ENCODE results near the gene KIF11.
"Not testable (repeated sequence)": the region's sequence is repeated elsewhere in the genome, so short reads cannot be mapped to it uniquely, and the experiment has no call there.

KIF11 gene

DNA sequence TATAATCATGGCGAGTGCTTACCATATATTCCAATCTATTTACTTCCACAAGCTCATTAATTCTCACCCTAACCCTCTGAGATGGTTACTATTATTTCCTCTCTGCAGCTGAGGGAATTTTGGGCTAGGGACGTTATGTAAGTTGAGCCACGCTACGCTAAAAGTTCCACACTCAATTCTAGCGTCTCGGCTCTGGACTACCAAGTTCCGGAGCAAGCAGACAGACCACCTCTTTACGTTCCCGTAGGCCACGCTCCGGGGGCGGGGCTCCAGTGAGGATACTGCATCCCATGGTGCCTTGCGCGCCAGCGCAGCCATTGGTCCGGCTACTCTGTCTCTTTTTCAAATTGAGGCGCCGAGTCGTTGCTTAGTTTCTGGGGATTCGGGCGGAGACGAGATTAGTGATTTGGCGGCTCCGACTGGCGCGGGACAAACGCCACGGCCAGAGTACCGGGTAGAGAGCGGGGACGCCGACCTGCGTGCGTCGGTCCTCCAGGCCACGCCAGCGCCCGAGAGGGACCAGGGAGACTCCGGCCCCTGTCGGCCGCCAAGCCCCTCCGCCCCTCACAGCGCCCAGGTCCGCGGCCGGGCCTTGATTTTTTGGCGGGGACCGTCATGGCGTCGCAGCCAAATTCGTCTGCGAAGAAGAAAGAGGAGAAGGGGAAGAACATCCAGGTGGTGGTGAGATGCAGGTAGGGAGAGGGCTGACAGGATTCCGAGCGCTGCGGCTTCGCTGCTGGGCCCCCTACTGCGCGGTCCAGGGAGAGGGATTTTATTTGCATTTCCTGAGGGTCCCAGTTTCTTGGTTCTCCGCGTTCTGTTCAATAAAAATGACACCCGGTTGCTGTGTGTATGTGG lies at the start of gene KIF11:
TSS of gene KIF11 (plus strand) at position 370 of the 858 bp plus-strand sequence. CDS start at position 616, 246 bp downstream.
- peak; percentile 28 for DNase-seq

DNA sequence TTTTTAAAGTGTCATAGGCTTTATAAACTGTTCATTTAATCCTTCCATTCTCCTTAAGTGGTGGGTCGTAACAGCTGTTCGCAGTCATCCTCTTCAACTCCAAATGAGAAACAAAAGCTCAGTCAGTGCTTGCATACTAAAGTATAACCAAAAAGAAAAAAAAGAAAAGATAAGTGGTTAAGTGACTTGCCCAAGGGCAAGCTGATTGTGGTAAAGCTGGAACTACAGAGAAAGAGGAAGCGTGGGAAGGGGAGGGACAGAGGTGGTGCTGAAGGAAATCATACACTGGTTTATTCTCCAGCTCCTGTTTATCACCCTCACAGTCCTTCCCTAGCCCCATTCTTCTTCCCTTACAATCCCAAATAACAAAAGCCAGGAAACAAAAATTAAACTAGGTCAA lies 48.6 kb upstream of the KIF11 start:
- DNase-seq, result no peak

DNA sequence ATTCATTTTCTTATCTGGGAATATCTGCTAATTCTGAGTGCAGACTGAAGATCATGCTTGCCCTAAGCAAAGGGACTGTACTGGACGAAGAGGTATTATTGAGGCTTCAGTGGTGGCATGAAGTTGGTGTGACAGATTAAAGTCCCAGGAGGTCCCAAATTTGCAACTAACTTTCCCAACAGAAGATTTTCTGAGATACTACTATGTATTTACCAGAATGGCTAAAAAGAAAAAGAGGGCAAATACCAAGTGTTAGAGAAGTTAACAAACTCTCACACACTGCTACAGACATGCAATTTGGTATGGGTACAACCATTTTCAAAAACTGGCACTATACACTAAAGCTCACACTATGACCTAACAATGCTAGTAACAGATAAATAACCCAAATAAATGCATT lies 47.4 kb upstream of the KIF11 start:
- no peak for DNase-seq

DNA sequence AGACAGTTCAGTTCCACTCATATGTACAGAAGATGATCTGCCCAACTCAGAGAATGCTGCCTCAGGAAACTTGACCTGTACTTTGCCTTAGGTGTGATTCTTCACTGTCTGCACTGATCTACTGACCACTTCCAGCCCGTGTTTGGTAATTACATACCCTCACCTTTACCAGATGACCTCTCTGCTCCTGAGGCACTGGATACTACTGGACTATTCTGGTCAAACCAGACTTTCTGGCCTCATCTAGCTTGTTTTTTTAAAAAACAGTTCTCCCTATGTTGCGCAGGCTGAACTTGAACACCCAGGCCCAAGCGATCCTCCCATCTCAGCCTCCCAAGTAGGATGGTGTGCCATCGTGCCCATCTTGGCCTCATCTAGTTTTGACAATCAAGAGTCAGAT lies 45.3 kb upstream of the KIF11 start:
- no peak for DNase-seq

DNA sequence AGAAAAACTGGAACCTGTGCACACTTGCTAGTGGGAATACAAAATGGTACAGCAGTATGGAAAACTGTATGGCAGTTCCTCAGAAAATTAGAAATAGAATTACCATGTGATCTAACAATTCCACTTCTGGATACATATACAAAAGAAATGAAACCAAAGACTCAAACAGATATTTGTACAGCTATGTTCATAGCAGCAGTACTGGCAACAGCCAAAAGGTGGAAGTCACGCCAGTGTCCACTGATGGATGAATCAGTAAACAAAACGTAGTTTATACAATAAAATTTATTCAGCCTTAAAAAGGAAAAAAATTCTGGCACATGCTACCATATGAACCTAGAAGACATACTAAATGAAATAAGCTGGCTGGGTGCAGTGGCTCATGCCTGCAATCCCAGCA lies 42.0 kb upstream of the KIF11 start:
- DNase-seq, result no peak

DNA sequence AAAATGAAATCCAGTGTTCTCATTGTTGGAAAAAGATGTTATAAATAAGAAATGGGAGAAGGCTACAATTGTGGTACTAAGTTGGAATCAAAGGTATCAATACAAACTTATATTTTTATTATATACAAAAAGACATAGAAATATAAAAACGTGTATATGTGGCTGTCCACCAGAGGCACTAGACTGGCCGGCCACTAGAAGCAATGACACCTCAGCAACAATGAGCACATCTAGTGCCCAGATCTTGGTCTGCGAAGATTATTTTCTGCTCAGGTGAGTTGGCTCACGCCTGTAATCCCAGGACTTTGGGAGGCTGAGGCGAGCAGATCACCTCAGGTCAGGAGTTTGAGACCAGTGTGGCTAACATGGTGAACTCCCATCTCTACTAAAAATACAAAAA lies 40.6 kb upstream of the KIF11 start:
- no peak for DNase-seq

DNA sequence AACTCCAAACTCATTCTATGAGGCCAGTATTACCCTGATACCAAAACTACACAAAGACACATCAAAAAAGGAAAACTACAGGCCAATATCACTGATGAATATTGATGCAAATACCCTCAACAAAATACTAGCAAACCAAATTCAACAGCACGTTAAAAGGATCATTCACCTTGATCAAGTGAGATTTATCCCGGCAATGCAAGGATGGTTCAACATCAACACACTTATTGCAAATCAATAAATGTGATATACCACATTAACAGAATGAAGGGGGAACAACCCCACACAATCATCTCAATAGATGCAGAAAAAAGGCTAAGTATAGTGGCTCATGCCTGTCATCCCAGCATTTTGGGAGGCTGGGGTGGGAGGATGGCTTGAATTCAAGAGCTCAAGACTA lies 39.0 kb upstream of the KIF11 start:
- no peak for DNase-seq

DNA sequence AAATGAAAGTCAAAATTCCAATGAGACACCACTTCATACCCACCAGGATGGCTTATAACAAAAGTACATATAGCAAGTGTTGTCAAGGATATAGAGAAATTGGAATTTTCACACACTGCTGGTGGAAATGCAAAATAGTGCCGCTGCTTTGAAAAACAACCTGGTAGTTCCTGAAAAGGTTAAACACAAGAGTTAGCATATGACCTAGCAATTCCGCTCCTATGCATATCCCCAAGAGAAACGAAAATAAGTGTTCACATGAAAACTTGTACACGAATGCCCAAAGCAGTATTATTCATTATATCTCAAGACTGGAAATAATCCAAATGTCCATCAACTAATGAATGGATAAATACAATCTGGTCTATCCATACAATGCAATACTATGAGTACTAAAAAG lies 33.9 kb upstream of the KIF11 start:
- no peak for DNase-seq

DNA sequence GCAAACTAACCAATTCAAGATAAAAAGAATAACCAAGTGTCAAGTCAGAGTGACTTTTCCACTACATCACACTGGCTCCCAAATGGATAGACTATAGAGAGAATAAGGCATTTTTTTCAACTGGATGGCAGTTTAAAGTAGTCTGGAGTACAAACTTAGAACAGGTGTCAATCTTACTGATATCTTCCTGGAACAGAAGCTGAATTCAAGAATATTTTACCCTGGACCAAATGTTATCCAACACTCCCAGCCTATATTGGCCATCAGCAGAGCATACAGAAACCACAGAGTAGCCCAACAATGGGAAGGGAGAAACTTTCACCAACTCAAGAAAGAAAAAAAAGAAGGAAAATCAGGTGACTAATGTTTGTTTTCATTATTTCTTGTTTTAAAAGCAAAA lies 30.5 kb upstream of the KIF11 start:
- no peak for DNase-seq

DNA sequence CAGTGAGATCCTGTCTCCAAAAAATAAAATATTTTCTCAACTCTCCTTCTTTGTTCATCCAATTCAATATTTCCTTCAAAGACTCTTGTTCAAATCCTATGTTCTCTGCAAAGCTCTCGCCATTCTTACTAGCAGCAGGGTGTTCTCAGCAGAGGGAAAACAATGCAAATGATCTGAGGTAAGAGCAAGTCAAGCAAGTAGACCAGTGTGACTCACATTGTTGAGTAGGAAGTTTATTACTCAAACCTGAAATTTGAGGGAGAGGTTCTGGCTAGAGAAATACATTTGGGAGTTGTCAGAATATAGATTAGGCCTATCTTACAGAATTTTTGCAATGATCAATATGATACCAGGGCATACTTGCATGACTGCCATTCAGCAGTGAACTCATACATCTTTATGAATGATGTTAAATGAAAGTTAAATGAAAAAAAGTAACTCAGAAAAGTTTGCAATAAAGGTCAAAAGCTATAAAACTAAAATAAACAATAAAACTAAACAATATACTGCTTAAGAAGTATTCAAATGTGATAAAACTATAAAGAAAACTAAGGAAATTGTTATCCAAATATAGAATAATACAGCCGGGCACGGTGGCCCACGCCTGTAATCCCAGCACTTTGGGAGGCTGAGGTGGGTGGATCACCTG lies 24.9 kb upstream of the KIF11 start:
- DNase-seq, result no peak

DNA sequence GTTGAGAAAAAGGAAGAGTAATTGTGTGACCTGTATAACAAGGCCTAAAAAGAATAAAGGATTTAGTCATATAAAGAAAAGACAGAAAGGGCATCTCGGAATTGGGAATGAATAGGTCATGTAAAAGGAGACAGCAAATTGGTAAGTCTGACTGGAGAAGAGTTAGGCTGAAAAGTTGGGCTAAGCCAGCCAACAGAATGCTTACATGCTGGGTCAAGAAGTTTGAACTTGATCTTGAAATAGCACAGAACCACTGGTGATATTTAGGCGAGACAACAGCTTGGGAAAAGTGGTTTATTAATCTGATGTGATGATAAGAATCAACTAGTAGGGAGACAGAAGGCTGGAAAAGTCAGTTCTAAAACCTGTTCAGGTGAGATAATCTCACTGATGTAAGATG lies 23.9 kb upstream of the KIF11 start:
- no peak for DNase-seq

DNA sequence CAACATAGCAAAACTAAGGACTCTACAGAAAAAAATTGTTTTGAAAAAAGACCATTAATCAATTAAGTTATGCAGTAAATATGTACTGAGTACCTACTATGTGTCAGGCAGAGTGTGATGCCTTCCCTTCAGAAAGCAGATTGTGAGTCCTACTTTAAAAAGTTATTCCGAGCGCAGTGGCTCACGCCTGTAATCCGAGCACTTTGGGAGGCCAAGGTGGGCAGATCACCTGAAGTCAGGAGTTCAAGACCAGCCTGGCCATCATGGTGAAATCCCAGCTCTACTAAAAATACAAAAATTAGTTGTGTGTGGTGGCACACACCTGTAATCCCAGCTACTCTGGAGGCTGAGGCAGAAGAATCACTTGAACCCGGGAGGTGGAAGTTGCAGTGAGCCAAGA lies 23.3 kb upstream of the KIF11 start:
- not testable (repeated sequence) for DNase-seq

DNA sequence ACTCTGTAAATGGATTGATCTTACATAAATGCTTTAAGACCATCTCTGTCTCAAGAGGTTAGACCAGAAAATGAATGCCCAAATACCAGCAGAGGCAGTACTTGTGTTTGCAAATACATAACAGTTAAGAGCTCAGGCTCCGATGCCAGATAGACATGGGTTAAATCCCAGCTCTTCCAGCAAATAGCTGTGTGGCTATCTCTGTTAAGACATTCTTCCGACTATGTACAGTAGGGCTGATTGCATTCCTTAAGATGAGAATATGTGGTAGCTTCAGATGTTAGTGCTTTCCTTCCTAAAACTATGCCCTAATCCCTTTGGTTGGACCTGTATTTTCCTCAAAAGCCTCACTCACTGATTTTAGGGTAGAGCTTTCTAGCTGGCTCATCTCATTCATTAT lies 21.3 kb upstream of the KIF11 start:
- no peak for DNase-seq

DNA sequence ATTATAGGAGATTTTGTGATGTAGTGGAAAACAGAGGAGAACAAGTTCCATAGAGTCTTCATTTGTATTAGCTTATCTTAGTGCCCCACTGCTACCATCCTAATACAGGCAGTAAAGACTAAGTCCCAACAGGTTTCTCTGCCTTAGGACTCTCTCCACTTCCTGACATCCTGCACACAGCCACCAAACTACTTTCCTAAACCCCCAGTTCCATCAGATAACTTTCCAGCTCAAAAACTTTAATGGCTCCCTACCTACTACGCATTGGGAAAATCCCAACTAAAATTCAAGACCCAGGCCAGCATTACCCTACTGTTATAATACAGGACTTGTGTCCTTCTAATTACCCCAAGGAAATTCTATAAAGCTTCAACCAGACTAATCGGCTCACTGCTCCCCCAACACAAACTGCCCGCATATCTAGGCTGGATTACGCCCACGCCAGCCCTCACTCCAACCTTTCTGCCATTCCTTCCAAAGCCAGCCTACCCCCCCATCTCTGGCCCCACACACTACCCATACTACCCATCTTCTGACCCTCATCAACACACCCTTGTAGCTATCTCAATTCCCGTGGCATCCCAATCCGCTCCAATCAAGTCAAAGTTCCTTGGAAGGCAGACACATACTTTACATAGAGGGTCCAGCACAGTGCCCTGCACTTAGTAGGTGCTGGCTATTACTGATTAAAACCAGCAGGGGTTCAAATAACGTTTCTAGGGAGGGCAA lies 20.4 kb upstream of the KIF11 start:
- DNase-seq, result no peak

DNA sequence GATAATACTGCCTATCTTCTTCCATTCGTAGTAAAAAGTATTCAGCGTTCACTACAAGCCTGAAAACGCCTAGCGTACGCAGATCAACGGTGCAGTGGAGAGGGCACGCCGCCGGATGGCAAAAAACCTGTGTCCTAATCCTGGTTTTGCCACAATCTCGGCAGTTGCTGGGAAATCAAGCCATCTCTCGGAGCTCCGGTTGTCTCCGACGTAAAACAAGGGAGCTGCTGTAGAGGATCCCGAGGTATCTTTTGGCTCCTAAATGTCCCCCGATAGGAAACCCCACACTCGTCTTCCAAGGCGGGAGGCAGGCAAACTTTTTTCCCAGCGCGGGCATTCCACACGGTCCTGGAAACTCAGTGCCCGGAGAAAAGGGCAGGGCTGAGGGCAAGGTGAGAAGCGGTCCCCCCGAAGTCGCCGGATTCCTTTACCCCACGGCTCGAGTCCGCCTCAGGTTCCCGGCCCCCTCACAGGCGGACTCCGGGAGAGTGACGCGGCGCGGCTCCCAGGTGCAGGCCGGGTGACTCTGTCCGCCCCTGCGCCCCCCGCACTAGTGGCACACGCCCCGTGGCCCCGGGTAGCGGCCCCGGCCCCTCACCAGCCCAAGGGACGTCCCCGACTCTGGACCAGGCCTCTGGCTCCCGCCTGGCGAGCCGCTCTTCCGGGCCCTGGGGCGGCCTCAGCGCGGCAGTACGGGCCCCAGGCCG lies 19.7 kb upstream of the KIF11 start:
- DNase-seq, result no peak

DNA sequence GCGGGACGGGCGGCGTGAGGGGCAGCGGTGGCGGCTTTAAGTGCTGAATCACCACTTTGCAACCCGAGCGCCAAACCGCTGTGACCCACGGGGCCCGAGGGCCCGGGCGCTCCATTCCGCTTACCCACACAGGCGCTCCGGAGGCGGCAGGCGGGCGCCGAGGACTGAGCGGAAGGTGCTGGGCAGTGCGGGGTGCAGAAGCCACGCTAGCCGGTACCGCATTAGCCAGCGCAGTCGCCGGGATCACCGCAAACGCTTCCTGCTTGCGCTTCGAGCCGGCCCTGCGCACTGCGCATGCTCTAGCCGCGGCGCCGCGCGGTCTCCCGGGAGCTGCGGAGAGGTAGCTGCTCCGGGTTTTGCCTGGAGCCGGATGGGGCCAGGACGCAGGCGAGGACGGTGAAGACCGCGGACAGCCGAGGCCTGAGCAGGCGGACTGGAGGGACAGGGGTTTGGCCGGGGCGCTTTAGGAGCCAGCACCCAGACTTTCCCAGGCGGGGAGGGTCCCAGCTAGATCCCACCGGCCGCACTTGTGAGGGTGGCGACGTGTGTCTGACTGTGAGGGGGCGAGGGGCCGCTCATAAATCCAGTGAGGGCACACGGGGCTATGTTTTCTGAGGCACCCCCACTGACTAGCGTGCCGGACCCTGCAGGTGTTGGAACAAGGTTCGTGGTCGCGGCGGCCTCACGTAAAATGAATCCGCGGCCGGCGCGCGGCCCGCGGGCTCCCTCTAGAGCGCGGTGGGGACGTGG lies 19.0 kb upstream of the KIF11 start, which contains the start of gene IDE:
TSS of gene IDE (minus strand) at position 296 of the 750 bp plus-strand sequence. CDS start at position 222, 74 bp downstream.
- peak; percentile 30 for DNase-seq

DNA sequence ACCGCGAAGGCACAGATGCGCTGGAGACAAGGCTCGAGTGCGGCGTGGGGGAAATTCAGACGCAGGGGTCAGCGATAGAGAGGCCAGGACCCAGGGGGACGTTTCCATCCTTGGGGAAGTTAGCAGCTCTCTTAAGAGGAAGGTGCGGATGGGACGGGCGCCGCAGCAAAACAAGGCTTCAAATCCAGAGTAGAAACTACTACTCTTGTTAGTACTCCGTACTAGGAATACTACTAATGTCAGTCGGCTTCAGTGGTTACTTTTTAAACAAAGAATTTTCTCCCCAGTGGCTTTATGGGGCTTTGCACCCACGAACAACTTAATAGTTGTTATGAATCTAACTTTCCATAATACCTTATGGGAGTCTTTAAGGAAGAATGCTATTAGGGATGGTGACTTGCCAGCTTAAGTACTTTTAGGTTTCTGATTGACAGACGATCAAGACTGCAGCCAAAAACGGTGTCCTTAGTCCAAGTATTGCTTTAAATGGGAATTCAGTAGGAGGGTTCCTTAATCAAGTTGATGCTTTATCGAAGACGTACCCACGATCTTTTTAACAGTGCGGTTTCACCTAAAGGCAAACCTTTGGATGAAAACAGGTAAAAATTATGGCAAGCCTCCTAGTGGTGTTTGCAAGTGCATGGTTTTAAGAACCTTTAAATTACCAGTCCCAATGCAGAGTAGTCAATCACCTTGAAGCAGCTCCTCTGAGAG lies 18.2 kb upstream of the KIF11 start:
- DNase-seq, result no peak

DNA sequence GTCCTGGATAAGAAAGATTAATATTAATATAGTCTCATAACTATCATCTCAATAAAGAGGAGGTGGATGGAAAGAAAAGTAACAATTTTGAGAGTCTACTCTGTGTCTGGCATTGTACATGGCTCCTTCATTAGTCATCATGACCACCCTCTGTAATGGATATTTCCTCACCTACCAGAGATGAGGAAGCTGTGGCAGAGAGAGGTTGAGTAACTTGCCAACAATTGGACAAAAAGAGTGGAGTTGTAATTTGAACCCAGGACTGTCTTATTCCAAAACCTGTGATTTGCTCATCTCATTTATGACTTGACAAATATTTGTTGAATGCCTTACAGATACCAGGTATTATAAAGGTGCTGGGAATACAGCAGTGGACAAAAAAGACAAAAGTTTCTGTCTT lies 17.0 kb upstream of the KIF11 start:
- DNase-seq, result no peak

DNA sequence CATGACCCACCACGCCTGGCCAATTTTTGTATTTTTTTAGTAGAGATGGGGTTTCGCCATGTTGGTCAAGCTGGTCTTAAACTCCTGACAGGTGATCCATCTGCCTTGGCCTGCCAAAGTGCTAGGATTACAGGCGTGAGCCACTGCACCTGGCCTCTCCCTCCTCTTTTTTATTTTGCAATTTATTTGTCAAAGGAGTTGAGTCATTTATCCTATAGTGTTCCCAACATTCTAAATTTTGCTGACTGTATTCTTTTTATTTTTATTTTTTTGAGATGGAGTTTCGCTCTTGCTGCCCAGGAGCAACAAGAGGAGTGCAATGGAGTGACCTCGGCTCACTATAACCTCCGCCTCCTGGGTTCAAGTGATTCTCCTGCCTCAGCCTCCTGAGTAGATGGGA lies 10.6 kb upstream of the KIF11 start:
- not testable (repeated sequence) for DNase-seq

DNA sequence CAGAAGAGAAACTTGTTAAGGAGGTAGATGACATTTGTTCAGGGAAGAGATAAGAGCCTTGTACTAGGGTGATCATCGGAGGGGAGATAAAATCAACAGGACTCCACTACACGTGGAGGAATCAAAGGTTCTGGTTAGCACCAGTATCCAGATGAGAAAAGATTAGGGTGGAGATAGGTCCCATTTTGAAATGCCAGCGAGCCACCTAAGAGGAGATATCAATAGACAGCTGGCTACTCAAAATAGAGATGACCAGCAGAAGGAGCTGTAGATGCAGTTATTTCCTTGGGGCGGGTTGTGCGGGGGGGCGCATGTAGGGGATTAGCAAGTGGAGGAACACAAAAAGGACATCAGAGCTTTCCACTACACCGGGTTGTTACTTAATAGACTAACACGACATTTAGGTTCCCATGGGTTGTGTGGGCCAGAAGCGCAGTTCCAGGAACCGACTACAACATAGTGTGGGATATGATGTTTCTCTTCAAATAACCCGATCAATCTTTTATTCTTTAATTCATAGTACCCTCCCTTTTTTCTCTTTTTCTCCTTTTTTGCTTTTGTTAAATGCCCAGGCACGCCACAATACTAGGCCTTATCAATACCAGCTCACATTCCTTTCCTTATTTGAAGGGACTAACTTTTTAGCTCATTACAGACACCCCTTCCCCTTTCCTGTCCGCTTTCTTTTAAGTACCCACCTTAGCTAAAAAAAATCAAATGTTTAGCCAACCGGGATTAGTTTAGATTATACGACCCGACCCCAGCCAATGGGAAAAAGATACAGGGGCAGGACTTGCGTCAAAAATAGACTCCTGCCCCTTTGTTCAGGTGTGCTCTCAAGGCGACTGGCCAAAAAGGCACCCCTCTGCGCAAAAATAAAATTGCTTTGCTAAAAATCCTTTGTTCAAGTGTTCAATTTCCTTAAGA lies 2.0 kb upstream of the KIF11 start:
- no peak for DNase-seq

Data from NCI-H1417 treated with DMSO at 0.1 percent for 48 hours (cell line).